Ammon's horn (tissue), 1 donor: Measurements from ENCODE around the gene POGLUT2.

Experiments
- DNase-seq: peaks from one replicate; pipeline ENCODE4 v3.0.0-alpha.2; 2016; ENCODE audit warnings: low spot score

The POGLUT2 gene

GRCh38 chr13:102798581-102799425 is at the start of gene POGLUT2, which contains the start of gene BIVM:
Gene POGLUT2 (minus strand): TSS chr13:102798976. CDS start chr13:102798670, 306 bp downstream.
Gene BIVM (plus strand): TSS chr13:102799119. CDS start chr13:102807268, 8,149 bp downstream.
- peak; percentile 93 for DNase-seq

GRCh38 chr13:102847272-102848234 is 48.8 kb upstream of the POGLUT2 start:
- peak; percentile 40 for DNase-seq

- DNase-seq = peak; percentile 46
Measured at GRCh38 chr13:102846261-102847015, 47.7 kb upstream of the POGLUT2 start.

GRCh38 chr13:102845630-102846260 is 47.0 kb upstream of the POGLUT2 start, which contains the start of gene ERCC5:
Gene ERCC5 (plus strand): TSS chr13:102846032. CDS start chr13:102846267, 235 bp downstream.
- peak; percentile 94 for DNase-seq

- DNase-seq = no peak
Measured at GRCh38 chr13:102845289-102845629, 46.5 kb upstream of the POGLUT2 start.

GRCh38 chr13:102839462-102839861 is 40.7 kb upstream of the POGLUT2 start:
- no peak for DNase-seq

- no peak for DNase-seq
Measured at GRCh38 chr13:102838982-102839381, 40.2 kb upstream of the POGLUT2 start.

- no peak for DNase-seq
Measured at GRCh38 chr13:102838273-102838672, 39.5 kb upstream of the POGLUT2 start.

- no peak for DNase-seq
Measured at GRCh38 chr13:102836471-102836870, 37.7 kb upstream of the POGLUT2 start.

GRCh38 chr13:102830646-102831045 is 31.9 kb upstream of the POGLUT2 start:
- DNase-seq = no peak

GRCh38 chr13:102825921-102826706 is 27.3 kb upstream of the POGLUT2 start:
- no peak for DNase-seq

GRCh38 chr13:102825400-102825799 is 26.6 kb upstream of the POGLUT2 start:
- DNase-seq = no peak

GRCh38 chr13:102817907-102818306 is 19.1 kb upstream of the POGLUT2 start:
- DNase-seq = no peak

- no peak for DNase-seq
Measured at GRCh38 chr13:102817241-102817640, 18.5 kb upstream of the POGLUT2 start.

- no peak for DNase-seq
Measured at GRCh38 chr13:102816708-102817107, 17.9 kb upstream of the POGLUT2 start.

- no peak for DNase-seq
Measured at GRCh38 chr13:102815788-102816187, 17.0 kb upstream of the POGLUT2 start.

GRCh38 chr13:102814793-102815192 is 16.0 kb upstream of the POGLUT2 start:
- DNase-seq = no peak

GRCh38 chr13:102814025-102814607 is 15.3 kb upstream of the POGLUT2 start:
- DNase-seq = no peak

GRCh38 chr13:102812611-102813287 is 14.0 kb upstream of the POGLUT2 start:
- DNase-seq = no peak
